DMS79 treated with DMSO at 0.1 percent for 48 hours (cell line): ENCODE results near the gene UVSSA.
"Not testable (repeated sequence)": the region's sequence is repeated elsewhere in the genome, so short reads cannot be mapped to it uniquely, and the experiment has no call there.

Source experiments
- DNase-seq: peaks from one replicate; lab custom pipeline; 2025; lab: John Stamatoyannopoulos, UW

UVSSA gene

DNA sequence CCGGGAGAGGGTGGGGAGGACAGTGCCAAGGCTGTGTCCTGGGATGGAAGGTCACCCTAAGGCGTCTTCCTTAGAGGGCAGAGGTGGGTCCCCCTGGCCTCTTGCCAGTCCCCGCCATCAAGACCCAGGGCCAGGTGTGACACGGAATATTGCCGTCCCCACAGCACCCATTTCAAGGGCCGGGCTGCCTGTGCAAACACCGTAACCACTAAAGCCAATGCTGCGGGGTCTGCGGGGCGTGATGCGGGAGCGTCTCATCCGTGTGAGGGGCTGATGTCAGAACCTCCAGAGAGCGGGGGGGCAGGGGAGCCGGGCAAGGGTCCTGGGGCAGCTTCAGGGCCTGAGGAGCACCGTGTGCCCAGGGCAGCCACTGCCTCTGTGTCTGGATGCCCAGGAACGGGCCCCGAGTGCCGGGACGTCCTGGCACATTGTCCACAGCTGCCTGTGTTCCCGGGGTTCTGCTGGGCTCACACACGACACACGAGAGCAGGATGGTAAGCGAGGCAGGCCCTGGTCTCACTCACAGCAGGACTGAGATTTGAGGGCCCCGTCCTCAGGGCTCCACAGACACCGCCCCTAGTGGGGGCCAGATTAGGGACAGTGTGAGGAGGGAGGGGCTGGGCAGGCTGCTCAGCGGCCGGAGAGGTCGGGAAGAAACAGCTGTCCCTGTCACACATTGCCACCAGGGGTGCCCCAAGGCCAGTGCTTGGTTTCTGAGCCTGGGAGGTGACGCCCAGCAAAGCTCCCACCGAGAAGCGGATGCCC lies 30.0 kb downstream of the UVSSA start:
- DNase-seq: no peak

DNA sequence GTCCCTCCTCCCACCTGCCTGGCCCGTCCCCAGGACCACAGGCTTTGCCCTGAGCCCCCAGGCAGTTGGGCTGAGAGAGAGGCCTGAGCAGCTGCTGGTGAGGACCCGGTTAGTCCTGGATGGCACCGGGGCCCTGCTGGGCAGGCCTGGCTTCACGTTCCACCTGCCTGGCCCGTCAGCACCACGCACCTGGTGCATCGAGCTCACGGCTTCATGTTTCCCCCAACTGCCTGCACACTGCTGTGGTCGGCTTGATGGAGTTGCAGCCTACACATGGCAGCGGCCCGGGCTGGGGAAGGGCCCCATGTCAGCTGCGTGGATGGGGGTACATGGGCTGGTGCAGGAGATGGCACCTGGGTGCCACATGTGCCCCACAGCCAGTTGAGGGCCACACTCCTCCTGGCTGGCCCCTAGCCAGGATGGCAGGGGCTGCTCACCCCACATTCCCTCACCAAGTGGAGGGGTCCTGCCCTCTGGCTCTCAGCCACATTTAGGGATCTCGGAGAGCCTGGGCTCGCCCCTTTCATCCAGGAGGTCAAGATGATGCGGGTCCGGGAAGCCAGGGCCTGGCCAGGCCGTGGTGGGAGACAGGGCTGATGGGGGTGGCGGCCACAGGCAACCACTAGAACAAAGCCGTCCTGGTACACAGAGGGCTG lies 30.7 kb downstream of the UVSSA start:
- DNase-seq: no peak

DNA sequence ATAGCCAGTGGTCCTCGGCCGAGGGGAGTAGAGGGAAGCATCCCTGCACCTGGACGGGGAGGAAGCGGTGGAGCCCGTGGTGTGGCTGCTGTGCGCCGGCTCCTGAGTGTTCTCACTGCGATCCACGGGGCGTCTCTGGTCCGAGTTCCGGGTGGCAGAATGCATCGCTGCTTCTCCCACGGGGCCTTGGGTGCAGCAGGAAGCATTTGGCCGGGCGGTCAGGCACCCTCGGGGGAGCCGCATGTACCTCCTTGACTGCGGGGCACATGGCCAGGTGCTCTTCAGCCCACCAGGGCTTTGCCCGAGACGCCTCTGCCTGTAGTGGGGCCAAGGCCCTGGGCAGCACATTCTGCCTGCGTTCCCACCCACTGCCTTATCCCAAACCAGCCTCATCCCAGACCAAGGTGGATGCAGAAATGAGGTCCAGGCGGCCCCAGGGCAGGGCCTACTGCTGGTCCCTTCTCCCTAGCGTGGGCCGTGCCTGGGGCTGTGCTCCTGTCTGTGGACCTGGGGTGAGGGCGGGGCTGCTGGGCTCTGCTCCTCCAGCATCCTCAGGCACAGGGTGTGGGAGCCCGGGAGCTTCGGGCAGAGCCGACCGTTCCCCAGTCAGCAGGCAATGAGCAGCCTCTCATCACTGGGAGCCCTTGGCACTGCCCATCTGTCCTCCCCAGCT lies 31.7 kb downstream of the UVSSA start:
- DNase-seq: no peak

GRCh38 chr4:1379351-1379781 lies 32.4 kb downstream of the UVSSA start:
- no peak for DNase-seq

GRCh38 chr4:1379801-1380331 lies 32.9 kb downstream of the UVSSA start:
- no peak for DNase-seq

DNA sequence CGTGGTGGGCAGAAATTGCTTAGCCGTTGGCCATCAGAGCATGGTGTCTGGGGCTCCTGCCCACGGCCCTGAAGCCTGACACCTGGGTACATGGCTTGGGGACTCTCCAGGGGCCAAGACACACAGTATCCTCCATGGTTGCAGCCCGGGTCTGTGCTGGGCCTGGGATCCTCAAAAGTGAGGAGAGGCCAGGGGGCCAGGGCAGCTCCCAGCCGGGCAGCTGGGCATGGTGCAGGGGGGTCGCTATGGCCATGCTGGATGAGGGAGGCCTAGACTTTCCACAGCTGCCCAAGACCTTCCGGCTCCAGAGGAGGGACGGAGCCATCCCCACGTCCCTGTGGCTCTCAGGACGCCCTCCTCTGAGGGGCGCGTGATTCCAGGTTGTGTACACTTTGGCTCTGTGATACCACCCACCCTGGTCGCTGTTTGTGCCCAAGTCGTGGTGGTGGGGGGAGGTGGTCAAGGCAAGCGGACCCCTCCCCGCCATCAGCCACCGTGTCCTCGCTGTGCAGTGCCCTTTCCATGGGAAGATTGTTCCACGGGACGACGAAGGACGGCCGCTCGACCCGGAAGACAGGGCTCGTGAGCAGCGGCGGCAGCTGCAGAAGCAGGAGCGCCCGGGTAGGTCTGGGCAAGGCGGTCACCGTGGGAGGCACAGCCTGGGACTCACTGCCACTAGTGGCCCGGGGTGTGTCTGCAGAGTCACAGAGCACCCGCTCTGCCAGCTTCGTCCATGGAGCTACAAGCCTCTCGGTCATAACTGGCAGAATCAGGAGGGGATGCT lies 33.6 kb downstream of the UVSSA start:
- no peak for DNase-seq

GRCh38 chr4:1381181-1381621 lies 34.2 kb downstream of the UVSSA start:
- DNase-seq: no peak

- DNase-seq: no peak
Observed at GRCh38 chr4:1381944-1382541, 35.0 kb downstream of the UVSSA start.

DNA sequence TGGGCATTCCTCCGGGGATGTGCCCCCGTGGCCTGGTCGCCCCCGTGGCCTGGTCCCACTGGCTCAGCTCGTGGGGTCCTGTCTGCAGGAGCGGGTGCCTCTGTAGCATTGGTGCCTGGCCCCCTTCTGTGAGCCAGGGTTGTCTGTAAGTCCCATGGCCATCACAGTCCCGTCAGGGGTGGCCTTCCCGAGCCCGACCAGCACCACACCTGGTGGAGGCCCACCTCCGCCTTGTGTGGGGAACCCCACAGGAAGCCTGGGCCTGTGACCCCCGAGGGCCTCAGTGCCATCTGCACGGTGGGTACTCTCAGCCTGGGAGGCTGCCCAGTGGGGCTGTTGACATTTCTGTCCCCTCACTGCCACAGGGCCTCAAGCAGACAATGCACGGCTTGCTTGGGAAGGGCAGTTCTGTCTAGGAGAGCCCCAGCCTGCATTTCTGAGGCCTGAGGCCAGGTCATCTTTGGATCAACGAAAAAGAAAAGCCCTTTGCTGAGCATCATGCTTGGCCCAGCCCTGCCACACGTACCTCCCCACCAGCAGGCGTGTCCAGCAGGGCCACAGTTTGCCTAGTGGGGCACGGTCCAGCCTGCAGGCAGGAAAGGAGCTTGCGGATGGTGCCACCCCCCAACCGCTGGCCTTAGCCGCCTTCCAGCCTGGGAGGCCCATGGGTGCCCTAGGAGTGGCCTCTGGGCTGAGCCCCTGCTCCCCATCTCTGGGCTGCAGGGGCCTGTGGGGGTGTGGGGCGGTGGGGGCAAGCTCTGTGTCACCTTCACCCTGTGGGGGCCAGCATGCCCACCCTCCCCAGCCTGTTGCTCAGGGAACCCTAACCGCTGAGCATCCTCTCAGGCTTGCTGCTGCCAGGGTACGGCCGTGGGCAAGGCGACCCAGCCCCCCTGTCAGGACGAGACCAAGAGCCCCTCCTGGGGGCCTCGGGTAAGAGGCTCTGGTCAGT lies 36.0 kb downstream of the UVSSA start:
- no peak for DNase-seq

DNA sequence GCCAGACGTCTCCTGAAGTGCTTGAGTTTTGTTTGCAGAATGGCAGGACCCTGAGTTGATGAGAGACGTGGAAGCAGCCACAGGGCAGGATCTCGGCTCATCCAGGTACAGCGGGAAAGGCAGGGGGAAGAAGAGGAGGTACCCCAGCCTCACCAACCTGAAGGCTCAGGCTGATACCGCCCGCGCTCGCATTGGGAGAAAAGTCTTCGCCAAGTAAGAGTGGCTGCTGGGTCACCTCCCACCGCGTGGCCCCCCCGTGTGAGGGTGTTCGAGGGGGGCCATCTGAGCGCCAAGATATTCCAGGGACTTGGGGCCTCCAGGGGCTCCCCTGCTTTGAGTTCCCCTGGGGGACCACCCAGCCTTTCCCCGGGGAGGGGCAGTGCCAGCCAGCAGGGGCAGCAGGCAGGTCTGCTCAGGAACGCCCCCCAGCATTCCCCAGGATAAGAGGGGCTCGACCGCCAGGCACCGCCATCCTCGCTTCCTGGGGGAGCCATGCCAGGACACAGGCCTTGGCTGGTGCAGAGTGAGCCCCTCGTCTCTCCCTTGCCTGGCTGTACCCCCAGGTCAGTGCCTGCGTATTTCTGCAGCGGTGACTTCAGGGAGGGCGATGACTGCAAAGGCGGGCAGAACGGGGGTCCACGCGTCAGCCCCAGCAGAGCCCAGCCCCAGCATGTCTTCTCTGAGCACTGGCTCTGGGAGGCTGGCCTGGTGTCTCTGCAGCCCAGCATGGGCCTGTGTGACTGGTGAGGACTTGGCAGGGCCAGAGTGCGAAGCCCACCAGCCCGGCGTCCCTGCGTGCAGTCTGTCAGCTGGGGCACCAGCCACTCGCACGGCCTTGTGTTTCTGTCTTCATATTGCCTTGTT lies 37.0 kb downstream of the UVSSA start:
- no peak for DNase-seq

- DNase-seq: no peak
Observed at GRCh38 chr4:1384675-1385372, 37.8 kb downstream of the UVSSA start.

- no peak for DNase-seq
Observed at GRCh38 chr4:1385373-1386340, 38.6 kb downstream of the UVSSA start.

DNA sequence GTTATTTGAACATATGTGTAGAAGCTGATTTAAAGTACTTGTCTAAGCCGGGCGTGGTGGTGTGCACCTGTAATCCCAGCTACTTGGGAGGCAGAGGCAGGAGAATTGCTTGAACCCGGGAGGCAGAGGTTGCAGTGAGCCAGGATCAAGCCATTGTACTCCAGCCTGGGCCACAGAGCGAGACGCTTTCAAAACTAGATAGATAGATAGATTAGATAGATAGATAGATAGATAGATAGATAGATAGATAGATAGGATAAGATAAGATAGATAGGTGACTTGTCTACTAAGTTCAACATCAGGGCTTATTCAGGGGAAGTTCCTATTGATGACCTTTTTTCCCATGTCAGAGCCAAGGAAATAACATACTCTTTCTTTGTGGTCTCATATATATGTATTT lies 46.4 kb downstream of the UVSSA start:
- not testable (repeated sequence) for DNase-seq

- DNase-seq: no peak
Observed at GRCh38 chr4:1393866-1394265, 46.9 kb downstream of the UVSSA start.

- not testable (repeated sequence) for DNase-seq
Observed at GRCh38 chr4:1394554-1395388, 47.8 kb downstream of the UVSSA start.

GRCh38 chr4:1395389-1395820 lies 48.4 kb downstream of the UVSSA start:
- DNase-seq: not testable (repeated sequence)
